NCI-H510A (cell line): ENCODE measurements around the gene SH3PXD2A.
"Not testable (repeated sequence)": the region's sequence is repeated elsewhere in the genome, so short reads cannot be mapped to it uniquely, and the experiment has no call there.

ENCODE experiments used
- DNase-seq: peaks from one replicate; lab custom pipeline; 2025; lab: John Stamatoyannopoulos, UW

The SH3PXD2A gene

GRCh38 chr10:103620891-103621782 is 234.2 kb downstream of the SH3PXD2A start:
- DNase-seq: no peak

GRCh38 chr10:103620352-103620740 is 235.0 kb downstream of the SH3PXD2A start:
- no peak for DNase-seq

DNA sequence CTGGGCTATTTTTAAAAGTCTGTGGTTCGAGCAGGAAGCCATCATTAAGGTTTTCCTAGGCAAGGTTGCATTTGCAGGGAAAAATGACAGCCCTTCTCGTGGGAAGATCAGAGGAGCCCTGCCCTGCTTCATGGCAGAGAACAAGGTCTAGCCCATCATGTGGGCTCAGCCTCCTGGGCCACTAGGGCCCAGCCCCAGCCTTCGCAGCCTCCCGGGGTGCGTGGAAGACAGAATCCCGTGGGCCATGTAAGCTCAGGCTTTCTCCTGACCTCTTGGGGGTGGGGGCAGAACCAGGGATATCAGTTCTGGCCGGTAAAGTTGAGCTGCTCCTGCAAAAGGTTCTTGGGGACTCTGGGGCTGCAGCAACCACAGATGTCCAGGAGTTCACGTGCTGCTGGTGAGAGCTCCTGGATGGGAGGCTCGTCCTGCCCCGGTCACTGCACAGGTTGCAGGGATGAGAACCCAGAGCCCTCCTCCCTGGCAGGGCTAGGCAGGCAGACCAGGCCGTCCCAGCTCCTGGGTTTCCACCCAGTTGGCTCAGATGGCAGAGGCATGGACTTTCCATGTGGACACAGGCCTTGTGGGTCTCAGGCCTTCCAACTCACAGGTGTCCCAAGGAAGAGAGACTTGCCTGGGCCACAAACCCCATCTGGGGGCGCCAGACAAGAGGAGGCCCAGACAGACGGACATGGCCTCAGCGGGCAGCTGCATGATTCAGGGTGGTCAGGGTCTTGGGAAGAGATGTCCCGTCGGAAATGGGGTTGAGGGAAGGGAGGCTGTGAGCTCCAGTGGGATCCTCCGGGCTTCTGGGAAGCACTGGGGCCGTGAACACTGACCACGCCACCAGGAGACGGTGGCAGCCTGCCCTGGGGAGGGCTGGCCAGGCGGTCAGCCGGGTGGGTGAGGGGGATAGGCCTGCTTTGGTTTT is 235.7 kb downstream of the SH3PXD2A start:
- no peak for DNase-seq

- DNase-seq: no peak
These were observed 236.6 kb downstream of the SH3PXD2A start for GRCh38 chr10:103618575-103619423.

GRCh38 chr10:103617602-103618385 is 237.6 kb downstream of the SH3PXD2A start:
- DNase-seq: no peak

- DNase-seq: no peak
These were observed 238.4 kb downstream of the SH3PXD2A start for GRCh38 chr10:103616705-103617601.

GRCh38 chr10:103614306-103615158 is 240.8 kb downstream of the SH3PXD2A start:
- no peak for DNase-seq

DNA sequence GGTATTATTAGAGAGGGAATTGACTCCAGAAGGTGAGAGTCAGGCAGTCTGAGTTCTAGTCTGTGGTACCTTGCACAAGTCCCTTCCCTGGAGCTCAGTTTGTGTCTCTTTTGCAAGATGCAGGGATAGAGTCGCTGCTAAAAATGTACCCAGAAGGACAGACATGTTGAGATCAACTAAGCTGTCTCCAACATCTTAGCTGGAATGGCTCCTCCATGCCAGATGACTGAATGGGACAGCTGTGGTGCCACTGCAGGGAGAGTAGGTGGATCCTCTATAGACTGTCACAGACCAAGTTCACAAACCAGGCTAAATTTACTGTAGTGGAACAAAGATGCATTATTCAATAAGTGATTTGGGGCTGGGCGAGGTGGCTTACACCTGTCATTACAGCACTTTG is 241.8 kb downstream of the SH3PXD2A start:
- no peak for DNase-seq

DNA sequence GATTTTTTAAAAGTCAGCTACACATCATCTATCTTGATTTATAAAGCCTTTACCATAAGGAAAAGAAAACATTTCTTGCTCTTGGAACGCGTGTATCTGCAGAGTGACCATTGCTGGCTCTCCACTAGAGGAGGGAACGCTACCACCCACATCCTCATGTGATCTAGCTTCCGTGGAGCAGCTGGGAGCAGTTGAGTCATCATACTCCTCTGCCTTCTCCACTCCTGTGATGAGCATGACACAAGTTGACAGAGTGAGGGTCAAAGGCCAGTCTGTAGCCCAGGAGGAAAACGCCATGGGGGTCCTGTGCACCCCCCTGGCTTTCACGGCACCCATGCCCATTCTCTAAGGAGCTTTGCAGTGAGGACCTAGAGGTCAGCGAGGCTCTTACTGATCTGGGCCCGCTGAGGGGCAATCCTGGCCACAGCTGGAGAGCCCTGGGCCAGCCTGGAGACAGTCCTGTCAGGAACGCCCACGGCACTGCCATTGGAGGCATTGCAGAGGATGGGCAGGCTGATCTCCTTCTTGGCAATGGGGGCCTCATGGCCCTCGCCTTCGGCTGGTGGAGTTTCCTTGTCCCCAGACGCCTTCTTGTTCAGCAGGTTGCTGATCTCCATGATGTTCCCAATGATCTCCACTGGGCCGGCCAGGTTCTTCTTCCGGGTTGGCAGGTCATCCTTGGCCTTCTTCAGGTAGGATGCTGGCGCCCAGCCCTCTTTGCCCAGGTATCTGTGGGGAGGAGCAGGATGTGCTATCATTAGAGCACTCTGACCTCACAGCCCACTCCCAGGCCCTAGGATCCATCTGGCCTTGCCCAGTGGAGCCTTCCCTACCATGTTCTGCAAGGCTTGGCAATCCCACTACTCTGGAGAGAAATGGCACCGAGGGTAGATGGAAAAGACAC is 242.7 kb downstream of the SH3PXD2A start:
- no peak for DNase-seq

GRCh38 chr10:103610921-103611511 is 244.4 kb downstream of the SH3PXD2A start:
- DNase-seq: no peak

DNA sequence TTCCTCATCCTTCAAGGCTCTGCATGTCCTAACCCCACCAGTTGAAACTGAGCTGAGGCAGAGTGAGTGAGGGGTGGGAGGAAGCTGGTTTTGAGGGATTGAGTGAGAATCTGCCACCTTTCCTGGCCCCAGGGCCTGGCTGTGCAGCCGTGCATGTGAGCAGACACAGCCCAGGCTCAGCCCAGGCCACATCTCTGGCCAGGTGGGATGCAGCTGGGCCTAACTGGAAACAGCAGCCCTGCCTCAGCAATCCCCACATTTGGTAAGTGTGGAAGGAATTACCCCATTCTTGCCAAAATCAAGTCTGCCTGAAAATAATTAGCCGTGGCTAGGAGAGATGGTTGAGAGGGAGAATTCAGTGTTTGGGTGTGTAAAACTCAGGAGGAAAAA is 245.3 kb downstream of the SH3PXD2A start:
- no peak for DNase-seq

GRCh38 chr10:103609231-103610082 is 245.9 kb downstream of the SH3PXD2A start:
- no peak for DNase-seq

GRCh38 chr10:103608056-103608455 is 247.3 kb downstream of the SH3PXD2A start:
- DNase-seq: not testable (repeated sequence)

GRCh38 chr10:103607051-103607450 is 248.3 kb downstream of the SH3PXD2A start:
- DNase-seq: not testable (repeated sequence)

GRCh38 chr10:103606097-103606438 is 249.3 kb downstream of the SH3PXD2A start:
- not testable (repeated sequence) for DNase-seq

DNA sequence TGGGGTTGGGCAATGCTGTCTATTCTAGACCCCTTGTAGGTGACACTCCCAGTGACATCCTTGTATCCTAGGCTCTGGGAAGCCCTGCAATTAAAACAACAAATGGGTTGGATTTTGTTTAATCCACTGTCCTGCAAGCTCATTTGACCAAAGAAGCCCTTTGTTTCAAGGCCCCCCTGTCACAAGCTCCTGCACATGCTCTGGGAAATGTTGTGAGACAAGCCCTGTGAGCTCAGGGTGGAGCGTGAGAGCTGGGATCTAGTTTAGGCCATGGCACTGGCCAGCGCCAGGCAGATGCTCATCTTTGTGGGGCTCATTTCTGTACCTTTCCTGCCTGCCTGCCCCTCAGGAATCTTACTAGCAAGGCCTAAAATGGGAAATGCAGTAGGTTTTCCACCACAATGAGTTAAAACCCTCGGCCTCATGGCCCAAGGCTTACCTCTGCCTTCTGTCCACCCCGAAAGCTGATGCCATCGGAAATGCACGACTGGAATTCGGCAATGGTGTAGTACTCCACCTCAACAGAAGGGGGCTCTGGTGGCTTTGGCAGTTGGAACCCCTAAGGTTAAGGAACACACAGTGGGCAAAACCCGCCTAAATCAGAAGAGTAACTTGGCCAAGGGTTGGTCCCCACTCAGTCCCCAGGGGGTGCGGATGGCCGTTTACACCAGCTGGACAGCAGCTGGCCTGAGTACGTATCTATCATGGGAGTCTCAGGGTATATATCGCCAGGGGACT is 249.8 kb downstream of the SH3PXD2A start:
- no peak for DNase-seq
